Hepatic stellate cell (primary cell): ENCODE results near the gene MEP1B.
A peak's percentile ranks its signal among the peaks of the same experiment; 100 is the strongest.
"Not testable (repeated sequence)": the region's sequence is repeated elsewhere in the genome, so short reads cannot be mapped to it uniquely, and the experiment has no call there.

ENCODE experiments used
- DNase-seq: peaks from one replicate; pipeline ENCODE4 v3.0.0; 2011; ENCODE audit warnings: low spot score

Gene MEP1B

GRCh38 chr18:32189790-32190189 is at the start of gene MEP1B:
Gene MEP1B (plus strand): TSS chr18:32190039. CDS start chr18:32190071, 32 bp downstream.
- no peak for DNase-seq

- DNase-seq, result no peak
Observed at GRCh38 chr18:32148185-32148870, 41.5 kb upstream of the MEP1B start.

- DNase-seq, result no peak
Observed at GRCh38 chr18:32152705-32153448, 37.0 kb upstream of the MEP1B start.

GRCh38 chr18:32156855-32157254 is 33.0 kb upstream of the MEP1B start:
- no peak for DNase-seq

- DNase-seq, result no peak
Observed at GRCh38 chr18:32157580-32157979, 32.3 kb upstream of the MEP1B start.

GRCh38 chr18:32158108-32158624 is 31.7 kb upstream of the MEP1B start:
- peak; percentile 74 for DNase-seq

GRCh38 chr18:32158631-32159030 is 31.2 kb upstream of the MEP1B start:
- not testable (repeated sequence) for DNase-seq

GRCh38 chr18:32160547-32160946 is 29.3 kb upstream of the MEP1B start:
- no peak for DNase-seq

- DNase-seq, result no peak
Observed at GRCh38 chr18:32167980-32168730, 21.7 kb upstream of the MEP1B start.

GRCh38 chr18:32173654-32174053 is 16.2 kb upstream of the MEP1B start:
- no peak for DNase-seq

- DNase-seq, result no peak
Observed at GRCh38 chr18:32174719-32175118, 15.1 kb upstream of the MEP1B start.

- no peak for DNase-seq
Observed at GRCh38 chr18:32175265-32175664, 14.6 kb upstream of the MEP1B start.

- DNase-seq, result not testable (repeated sequence)
Observed at GRCh38 chr18:32176745-32177144, 13.1 kb upstream of the MEP1B start.

GRCh38 chr18:32177530-32177929 is 12.3 kb upstream of the MEP1B start:
- DNase-seq, result no peak

- DNase-seq, result no peak
Observed at GRCh38 chr18:32183503-32183902, 6.3 kb upstream of the MEP1B start.

- DNase-seq, result no peak
Observed at GRCh38 chr18:32190209-32190608, 370 bp downstream of the MEP1B start.

GRCh38 chr18:32195881-32196815 is 6.3 kb downstream of the MEP1B start:
- no peak for DNase-seq

- DNase-seq, result no peak
Observed at GRCh38 chr18:32200766-32201165, 10.9 kb downstream of the MEP1B start.

GRCh38 chr18:32201948-32202672 is 12.3 kb downstream of the MEP1B start:
- DNase-seq, result no peak

- DNase-seq, result no peak
Observed at GRCh38 chr18:32208023-32208422, 18.2 kb downstream of the MEP1B start.

GRCh38 chr18:32208577-32208976 is 18.7 kb downstream of the MEP1B start:
- no peak for DNase-seq
